ENCODE results near the gene PRRT4. TPM values are rescaled to one million over a fixed set of nuclear protein-coding genes. Genes with fewer than 3 reads are reported as not detected.

PRRT4 gene
- polyA plus RNA-seq, 1 donor (not counting 4 experiments of a cell fraction or from before 2014, with no cell fraction given), result 0.12 TPM

GRCh38 chr7:128352153-128352537 lies 9.3 kb downstream of the PRRT4 start:
- FAIRE-seq (no peak), DNase-seq (ENCODE audit: low read depth, low spot score) (no peak)
- H3K4me1 ChIP-seq (ENCODE audit: control insufficient read depth, extremely low read depth, insufficient read depth, low read length), result peaks cover 4% of the 10 kb centered on the region
- no peaks in the 10 kb centered on the region for H3K9me1 ChIP-seq (ENCODE audit: control insufficient read depth, extremely low read depth, insufficient read depth, low read length)
- H2AFZ ChIP-seq (ENCODE audit: control insufficient read depth, low read length), result no peak overlapping the region
- no peak overlapping the region for H3K4me2 ChIP-seq (ENCODE audit: control insufficient read depth, extremely low read depth, insufficient read depth, low read depth, low read length)
- no peaks in the 10 kb centered on the region for H3K36me3 ChIP-seq (ENCODE audit: control insufficient read depth in 2 of 2, extremely low read depth in 1 of 2, insufficient read depth in 2 of 2, low read length in 2 of 2)
- no peaks in the 10 kb centered on the region for H3K79me2 ChIP-seq (ENCODE audit: control insufficient read depth, insufficient read depth, low read length)
- H4K20me1 ChIP-seq (ENCODE audit: control insufficient read depth, extremely low read depth, insufficient read depth, low read length), result no peaks in the 10 kb centered on the region
- no peak overlapping the region for H3K9ac ChIP-seq (ENCODE audit: control insufficient read depth, extremely low read depth, insufficient read depth, low read length)
- TF ChIP-seq, protein P1, sequence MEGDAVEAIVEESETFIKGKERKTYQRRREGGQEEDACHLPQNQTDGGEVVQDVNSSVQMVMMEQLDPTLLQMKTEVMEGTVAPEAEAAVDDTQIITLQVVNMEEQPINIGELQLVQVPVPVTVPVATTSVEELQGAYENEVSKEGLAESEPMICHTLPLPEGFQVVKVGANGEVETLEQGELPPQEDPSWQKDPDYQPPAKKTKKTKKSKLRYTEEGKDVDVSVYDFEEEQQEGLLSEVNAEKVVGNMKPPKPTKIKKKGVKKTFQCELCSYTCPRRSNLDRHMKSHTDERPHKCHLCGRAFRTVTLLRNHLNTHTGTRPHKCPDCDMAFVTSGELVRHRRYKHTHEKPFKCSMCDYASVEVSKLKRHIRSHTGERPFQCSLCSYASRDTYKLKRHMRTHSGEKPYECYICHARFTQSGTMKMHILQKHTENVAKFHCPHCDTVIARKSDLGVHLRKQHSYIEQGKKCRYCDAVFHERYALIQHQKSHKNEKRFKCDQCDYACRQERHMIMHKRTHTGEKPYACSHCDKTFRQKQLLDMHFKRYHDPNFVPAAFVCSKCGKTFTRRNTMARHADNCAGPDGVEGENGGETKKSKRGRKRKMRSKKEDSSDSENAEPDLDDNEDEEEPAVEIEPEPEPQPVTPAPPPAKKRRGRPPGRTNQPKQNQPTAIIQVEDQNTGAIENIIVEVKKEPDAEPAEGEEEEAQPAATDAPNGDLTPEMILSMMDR (optimal IDR thresholded peaks at IDR 0.05 in 1 of 3, IDR thresholded peaks at IDR 0.05 in 1 of 3, conservative IDR thresholded peaks at IDR 0.05 in 1 of 3; ENCODE audit: extremely low read depth in 1 of 3, insufficient read depth in 2 of 3, low read length in 3 of 3), result peak; percentile 23 to 58 (median 43)
- TF ChIP-seq EZH2 (IDR thresholded peaks at IDR 0.05; ENCODE audit: low read length), result peak; percentile 31
- peaks cover 39% of the 10 kb centered on the region for H3K27me3 ChIP-seq (ENCODE audit: control insufficient read depth, extremely low read depth, insufficient read depth, low read length)
- H3K9me3 ChIP-seq (ENCODE audit: control insufficient read depth, low read depth, low read length), result no peaks in the 10 kb centered on the region
- dilution Hi-C loops (cut with MboI; ENCODE audit: extremely low pct_ligation_motif_present, low sequenced_read_pairs), result no loop called here
- no peak overlapping the region for H3K27ac ChIP-seq (ENCODE audit: control insufficient read depth, insufficient read depth, low read length)
- no peak overlapping the region for H3K4me3 ChIP-seq (ENCODE audit: control insufficient read depth in 2 of 3, extremely low read depth in 1 of 3, insufficient read depth in 2 of 3, low read depth in 1 of 3, low read length in 3 of 3)

- H3K9ac ChIP-seq (ENCODE audit: control insufficient read depth, extremely low read depth, insufficient read depth, low read length), result no peak overlapping the region
- no peak overlapping the region for H3K4me2 ChIP-seq (ENCODE audit: control insufficient read depth, extremely low read depth, insufficient read depth, low read depth, low read length)
- TF ChIP-seq EZH2 (IDR thresholded peaks at IDR 0.05; ENCODE audit: low read length), result no peak
- TF ChIP-seq, protein P1 (optimal IDR thresholded peaks at IDR 0.05 in 1 of 3, IDR thresholded peaks at IDR 0.05 in 1 of 3, conservative IDR thresholded peaks at IDR 0.05 in 1 of 3; ENCODE audit: extremely low read depth in 1 of 3, insufficient read depth in 2 of 3, low read length in 3 of 3), result no peak
- no peak overlapping the region for H3K4me3 ChIP-seq (ENCODE audit: control insufficient read depth in 2 of 3, extremely low read depth in 1 of 3, insufficient read depth in 2 of 3, low read depth in 1 of 3, low read length in 3 of 3)
- dilution Hi-C loops (cut with MboI; ENCODE audit: extremely low pct_ligation_motif_present, low sequenced_read_pairs), result no loop called here
- no peaks in the 10 kb centered on the region for H3K36me3 ChIP-seq (ENCODE audit: control insufficient read depth in 2 of 2, extremely low read depth in 1 of 2, insufficient read depth in 2 of 2, low read length in 2 of 2)
- FAIRE-seq (no peak), DNase-seq (ENCODE audit: low read depth, low spot score) (no peak)
- peaks cover 4% of the 10 kb centered on the region for H3K4me1 ChIP-seq (ENCODE audit: control insufficient read depth, extremely low read depth, insufficient read depth, low read length)
- peaks cover 39% of the 10 kb centered on the region for H3K27me3 ChIP-seq (ENCODE audit: control insufficient read depth, extremely low read depth, insufficient read depth, low read length)
- no peaks in the 10 kb centered on the region for H3K79me2 ChIP-seq (ENCODE audit: control insufficient read depth, insufficient read depth, low read length)
- no peak overlapping the region for H2AFZ ChIP-seq (ENCODE audit: control insufficient read depth, low read length)
- no peaks in the 10 kb centered on the region for H3K9me3 ChIP-seq (ENCODE audit: control insufficient read depth, low read depth, low read length)
- no peaks in the 10 kb centered on the region for H4K20me1 ChIP-seq (ENCODE audit: control insufficient read depth, extremely low read depth, insufficient read depth, low read length)
- no peak overlapping the region for H3K27ac ChIP-seq (ENCODE audit: control insufficient read depth, insufficient read depth, low read length)
- no peaks in the 10 kb centered on the region for H3K9me1 ChIP-seq (ENCODE audit: control insufficient read depth, extremely low read depth, insufficient read depth, low read length)
Measured at GRCh38 chr7:128351296-128352152, 10.0 kb downstream of the PRRT4 start.
